Jurkat, Clone E6-1 (cell line): ENCODE data around the gene UPF3A.
"Not testable (repeated sequence)": the region's sequence is repeated elsewhere in the genome, so short reads cannot be mapped to it uniquely, and the experiment has no call there.

Experiments
- DNase-seq: peaks from one replicate; pipeline ENCODE4 v3.0.0-alpha.2; 2011; ENCODE audit warnings: low read depth, low spot score
- H3K4me3 ChIP-seq: 2 replicates; pipeline ENCODE4 v1.5.1; 2011; ENCODE audit warnings: mild to moderate bottlenecking, low read length, control low read depth, moderate library complexity

UPF3A gene

GRCh38 chr13:114261328-114261965 lies 20.0 kb upstream of the UPF3A start:
- no peak overlapping the region for H3K4me3 ChIP-seq
- no peak for DNase-seq

GRCh38 chr13:114263578-114263977 lies 17.8 kb upstream of the UPF3A start:
- DNase-seq: peak; percentile 91
- no peak overlapping the region for H3K4me3 ChIP-seq

DNA sequence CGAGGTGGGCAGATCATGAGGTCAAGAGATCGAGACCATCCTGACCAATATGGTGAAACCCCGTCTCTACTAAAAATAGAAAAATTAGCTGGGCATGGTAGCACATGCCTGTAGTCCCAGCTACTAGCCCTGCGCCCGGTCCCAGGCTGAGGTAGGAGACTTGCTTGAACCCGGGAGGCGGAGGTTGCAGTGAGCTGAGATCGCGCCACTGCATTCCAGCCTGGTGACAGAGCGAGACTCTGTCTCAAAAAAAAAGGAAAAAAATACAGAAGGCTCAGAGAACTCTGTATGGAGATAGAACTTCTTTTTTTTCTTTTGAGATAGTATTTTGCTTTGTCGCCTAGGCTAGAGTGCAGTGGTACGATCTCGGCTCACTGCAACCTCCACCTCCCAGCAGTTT lies 17.1 kb upstream of the UPF3A start:
- not testable (repeated sequence) for H3K4me3 ChIP-seq, DNase-seq

- no peak for DNase-seq
- no peak overlapping the region for H3K4me3 ChIP-seq
Measured at GRCh38 chr13:114264886-114265611, 16.4 kb upstream of the UPF3A start.

GRCh38 chr13:114266241-114266640 lies 15.2 kb upstream of the UPF3A start:
- no peak overlapping the region for H3K4me3 ChIP-seq
- DNase-seq: no peak

GRCh38 chr13:114268344-114269280 lies 12.8 kb upstream of the UPF3A start:
- H3K4me3 ChIP-seq: no peak overlapping the region
- peak; percentile 41 for DNase-seq

- no peak for DNase-seq
- no peak overlapping the region for H3K4me3 ChIP-seq
Measured at GRCh38 chr13:114269281-114269770, 12.1 kb upstream of the UPF3A start.

DNA sequence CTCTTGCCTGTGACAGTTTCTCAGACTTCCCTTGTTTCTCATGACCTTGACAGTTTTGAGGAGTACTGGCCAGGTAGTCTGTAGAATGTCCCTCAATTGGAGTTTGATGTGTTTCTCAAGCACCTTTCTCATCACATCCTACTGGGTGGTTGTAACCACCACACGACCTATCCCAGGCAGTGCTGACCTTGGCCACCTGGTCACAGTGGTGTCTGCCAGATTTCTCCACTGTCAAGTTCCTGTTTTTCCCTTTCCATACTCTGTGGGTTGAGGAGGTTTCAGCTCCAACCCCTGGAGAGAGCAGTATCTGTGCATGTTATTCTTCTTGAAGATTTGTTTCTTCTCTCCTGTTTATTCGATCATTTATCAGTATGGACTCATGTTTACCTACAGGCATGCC lies 8.4 kb upstream of the UPF3A start:
- no peak overlapping the region for H3K4me3 ChIP-seq
- no peak for DNase-seq

- no peak for DNase-seq
- no peak overlapping the region for H3K4me3 ChIP-seq
Measured at GRCh38 chr13:114275304-114275703, 6.1 kb upstream of the UPF3A start.

DNA sequence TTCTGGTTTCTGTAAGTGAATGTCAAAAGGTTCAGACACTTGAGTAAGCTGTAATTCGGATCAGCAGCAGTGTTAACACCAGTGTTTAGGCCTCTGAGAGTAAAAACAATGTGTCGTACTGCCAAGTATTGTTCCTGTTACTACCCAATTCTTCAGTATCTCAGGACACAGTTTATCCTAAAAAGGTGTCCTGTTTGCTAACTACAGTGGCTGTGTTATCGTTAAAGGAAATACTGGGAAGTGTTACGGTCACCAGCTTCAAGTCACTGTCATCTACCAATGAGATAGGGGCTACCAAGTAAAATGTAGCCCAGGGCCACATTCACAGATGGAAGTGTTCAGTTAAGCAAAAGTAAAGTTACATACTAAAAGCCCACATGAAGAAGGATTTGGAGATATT lies 2.3 kb upstream of the UPF3A start:
- no peak overlapping the region for H3K4me3 ChIP-seq
- DNase-seq: no peak

- no peak for DNase-seq
- H3K4me3 ChIP-seq: peak overlapping the region; percentile 80; the same call in 1 of the 2 replicates
Measured at GRCh38 chr13:114279758-114280355, 1.5 kb upstream of the UPF3A start.

- H3K4me3 ChIP-seq: peak overlapping the region; percentile 80
- peak; percentile 58 for DNase-seq
Measured at GRCh38 chr13:114282041-114282670, 755 bp downstream of the UPF3A start.

DNA sequence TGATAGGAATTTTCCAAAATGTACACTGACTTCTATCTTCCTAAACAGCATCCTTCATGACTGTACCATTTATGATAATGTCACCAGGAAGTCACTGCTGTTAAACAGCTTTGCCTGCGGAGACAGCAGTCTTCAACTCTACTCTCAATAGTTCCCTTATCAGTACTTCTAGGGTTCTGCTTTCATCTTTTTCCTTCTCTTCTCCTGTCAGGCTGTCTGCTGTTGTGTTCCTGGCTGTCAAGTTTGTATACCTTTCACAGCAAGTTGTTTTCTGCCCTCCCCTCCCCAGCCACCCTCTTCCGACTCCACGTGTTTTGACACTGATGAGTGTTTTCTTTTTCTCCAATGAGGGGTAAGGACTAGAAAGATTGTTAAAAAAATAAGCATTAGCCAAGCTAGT lies 2.2 kb downstream of the UPF3A start:
- H3K4me3 ChIP-seq: no peak overlapping the region
- no peak for DNase-seq

- no peak for DNase-seq
Measured at GRCh38 chr13:114284680-114285079, 3.3 kb downstream of the UPF3A start.

GRCh38 chr13:114285166-114285808 lies 3.9 kb downstream of the UPF3A start:
- no peak overlapping the region for H3K4me3 ChIP-seq
- no peak for DNase-seq

More at GRCh38 chr13:114284680-114285079, 3.3 kb downstream of the UPF3A start:
- no peak overlapping the region for H3K4me3 ChIP-seq

DNA sequence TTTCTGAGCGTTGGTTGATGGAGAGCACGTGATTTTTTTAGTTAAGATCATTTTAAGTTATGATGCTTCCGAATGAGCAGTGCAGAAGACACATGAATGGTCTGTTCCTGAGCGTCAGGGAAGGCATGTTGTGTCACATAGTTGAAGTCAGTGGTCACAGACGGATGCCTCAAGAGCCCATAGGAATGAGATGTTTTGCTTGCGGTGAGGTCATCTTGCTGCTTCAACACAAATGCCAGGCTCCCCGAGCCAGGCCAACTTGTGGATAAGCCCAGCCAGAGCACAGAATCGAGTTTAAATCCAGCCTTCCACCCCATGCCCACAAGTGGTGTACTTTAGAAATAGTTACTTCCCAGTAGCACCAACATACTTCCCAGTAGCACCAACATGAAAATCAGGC lies 5.4 kb downstream of the UPF3A start:
- DNase-seq: no peak
- H3K4me3 ChIP-seq: no peak overlapping the region

DNA sequence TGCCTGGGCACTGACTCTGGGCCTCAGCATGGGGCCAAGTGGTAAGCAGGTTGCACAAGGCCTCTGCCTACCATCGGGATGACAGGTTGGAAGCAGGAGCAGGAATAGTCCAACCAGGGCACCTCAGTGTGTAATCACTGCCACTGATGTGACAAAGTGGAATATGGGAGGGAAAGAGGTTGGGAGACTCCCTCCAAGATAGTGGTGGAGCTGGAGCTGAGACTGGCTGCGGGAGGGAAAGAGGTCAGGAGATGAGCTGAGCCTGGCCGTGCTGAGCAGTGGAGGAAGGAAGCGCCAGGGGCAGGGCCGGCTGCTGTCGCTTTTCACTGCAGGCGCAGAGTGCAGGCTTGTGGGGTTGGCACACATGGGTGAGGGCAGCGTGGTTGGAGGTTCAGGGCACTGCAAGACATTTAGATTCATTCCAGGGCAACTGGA lies 6.8 kb downstream of the UPF3A start:
- DNase-seq: no peak

GRCh38 chr13:114296448-114296847 lies 15.0 kb downstream of the UPF3A start:
- no peak for DNase-seq
- no peak overlapping the region for H3K4me3 ChIP-seq

More for the DNA sequence above, 6.8 kb downstream of the UPF3A start:
- no peak overlapping the region for H3K4me3 ChIP-seq
